ENCODE measurements around the gene ABCC5.

- TF ChIP-seq TEAD4 (CRISPR knock-in tag; IDR thresholded peaks at IDR 0.05), result no peak
- no peak for TF ChIP-seq AR (CRISPR knock-in tag; IDR thresholded peaks at IDR 0.05)
- no peak for TF ChIP-seq CTCF (IDR thresholded peaks at IDR 0.05)
- TF ChIP-seq IRF1 (CRISPR knock-in tag; IDR thresholded peaks at IDR 0.05), result no peak
- no peak for TF ChIP-seq CREM (CRISPR knock-in tag; IDR thresholded peaks at IDR 0.05)
- TF ChIP-seq NFYB (CRISPR knock-in tag; conservative IDR thresholded peaks at IDR 0.05; ENCODE audit: low read depth), result no peak
- TF ChIP-seq MAX (CRISPR knock-in tag; IDR thresholded peaks at IDR 0.05), result no peak
- TF ChIP-seq JUN (CRISPR knock-in tag; IDR thresholded peaks at IDR 0.05), result no peak
- TF ChIP-seq HMGXB4 (CRISPR knock-in tag; IDR thresholded peaks at IDR 0.05), result no peak
- no peak for TF ChIP-seq CBFB (CRISPR knock-in tag; IDR thresholded peaks at IDR 0.05; ENCODE audit: low read depth)
- no peak for TF ChIP-seq SP1 (CRISPR knock-in tag; conservative IDR thresholded peaks at IDR 0.05)
Measured at GRCh38 chr3:184040010-184040409, 22.3 kb upstream of the ABCC5 start.

All from WTC11 (cell line).